HEK293T (cell line): ENCODE data around the gene CPTP.

Experiments used
- CTCF ChIA-PET: fragments of 350-600 bp; formaldehyde crosslinking; extraction: SDS; loops from one replicate; lab custom pipeline; 2021; ENCODE audit warnings: antibody characterized with exemption, inconsistent platforms; lab: Yijun Ruan, JAX
- POLR2A ChIA-PET: fragments of 350-600 bp; formaldehyde crosslinking; extraction: SDS; loops from one replicate; lab custom pipeline; 2020; ENCODE audit warnings: antibody characterized with exemption, inconsistent platforms; lab: Yijun Ruan, JAX
- DNase-seq: peaks from one replicate; pipeline ENCODE4 v3.0.0; 2012; ENCODE audit warnings: mixed read lengths; ENCODE audit errors: extremely low spot score
- ARNT ChIP-seq: fragments of 450-650 bp; IDR thresholded peaks from 2 replicates; pipeline ENCODE4 v1.6.1; 2017; ENCODE audit warnings: mild to moderate bottlenecking
- BHLHE40 ChIP-seq: fragments of 450-650 bp; IDR thresholded peaks from 2 replicates; pipeline ENCODE4 v1.6.1; 2016; ENCODE audit warnings: mild to moderate bottlenecking, moderate library complexity, borderline replicate concordance
- CTBP1 ChIP-seq: fragments of 450-650 bp; IDR thresholded peaks from 2 replicates; pipeline ENCODE4 v1.6.1; 2016; ENCODE audit warnings: borderline replicate concordance
- ELF4 ChIP-seq: fragments of 450-650 bp; IDR thresholded peaks from 2 replicates; pipeline ENCODE4 v1.6.1; 2017; ENCODE audit warnings: antibody characterized with exemption
- FOXA1 ChIP-seq: fragments of 450-650 bp; IDR thresholded peaks from 2 replicates; pipeline ENCODE4 v1.6.1; 2016; ENCODE audit warnings: mild to moderate bottlenecking
- FOXK2 ChIP-seq: fragments of 450-650 bp; IDR thresholded peaks from 2 replicates; pipeline ENCODE4 v1.6.1; 2016; ENCODE audit warnings: mild to moderate bottlenecking
- FOXM1 ChIP-seq: fragments of 450-650 bp; IDR thresholded peaks from 2 replicates; pipeline ENCODE4 v1.6.1; 2017; ENCODE audit warnings: mild to moderate bottlenecking, borderline replicate concordance
- HDGF ChIP-seq: fragments of 450-650 bp; IDR thresholded peaks from 2 replicates; pipeline ENCODE4 v1.6.1; 2017; ENCODE audit warnings: antibody characterized with exemption, borderline replicate concordance
- L3MBTL2 ChIP-seq: fragments of 450-650 bp; conservative IDR thresholded peaks from 2 replicates; pipeline ENCODE4 v1.6.1; 2016; ENCODE audit warnings: mild to moderate bottlenecking
- LEF1 ChIP-seq: fragments of 450-650 bp; IDR thresholded peaks from 2 replicates; pipeline ENCODE4 v1.6.1; 2017; ENCODE audit warnings: mild to moderate bottlenecking, borderline replicate concordance
- NFRKB ChIP-seq: fragments of 450-650 bp; IDR thresholded peaks from 2 replicates; pipeline ENCODE4 v1.6.1; 2016; ENCODE audit warnings: mild to moderate bottlenecking, moderate library complexity
- SP1 ChIP-seq: fragments of 450-650 bp; IDR thresholded peaks from 2 replicates; pipeline ENCODE4 v1.6.1; 2017
- SUZ12 ChIP-seq: fragments of 450-650 bp; IDR thresholded peaks from 2 replicates; pipeline ENCODE4 v1.6.1; 2016; ENCODE audit warnings: mild to moderate bottlenecking
- TARDBP ChIP-seq: fragments of 450-650 bp; IDR thresholded peaks from 2 replicates; pipeline ENCODE4 v1.6.1; 2016
- ZNF384 ChIP-seq: fragments of 450-650 bp; IDR thresholded peaks from 2 replicates; pipeline ENCODE4 v1.6.1; 2016
- TF ChIP-seq, protein P1 (sequence below): fragments of 450-650 bp; IDR thresholded peaks from 2 replicates; pipeline ENCODE4 v1.6.1; 2016

The CPTP gene

GRCh38 chr1:1305300-1306069 lies 19.1 kb upstream of the CPTP start:
- ChIA-PET POLR2A (interaction anchor here (0.7 to 2.3 kb wide), 5 partner anchors 10 to 102 kb away, joined by 3 to 8 read pairs (median 5); partner anchors contain the start of genes AURKAIP1, CCNL2 and UBE2J2), CTCF (no interaction called here)
- TF ChIP-seq FOXA1, result no peak
- no peak for TF ChIP-seq LEF1
- no peak for TF ChIP-seq TARDBP
- no peak for TF ChIP-seq FOXK2
- TF ChIP-seq BHLHE40, result no peak
- no peak for TF ChIP-seq FOXM1
- TF ChIP-seq HDGF, result no peak
- TF ChIP-seq SP1, result no peak
- no peak for DNase-seq

- TF ChIP-seq FOXM1 (no peak), SUZ12 (no peak), ARNT (no peak)
- CTCF ChIA-PET, result no interaction called here
- no peak for DNase-seq
- POLR2A ChIA-PET, result interaction anchor here (1.3 to 2.3 kb wide), 2 partner anchors 9 to 102 kb away, joined by 3 to 8 read pairs; no protein-coding TSS in a partner anchor
Observed at GRCh38 chr1:1306070-1306660, 18.4 kb upstream of the CPTP start.

DNA sequence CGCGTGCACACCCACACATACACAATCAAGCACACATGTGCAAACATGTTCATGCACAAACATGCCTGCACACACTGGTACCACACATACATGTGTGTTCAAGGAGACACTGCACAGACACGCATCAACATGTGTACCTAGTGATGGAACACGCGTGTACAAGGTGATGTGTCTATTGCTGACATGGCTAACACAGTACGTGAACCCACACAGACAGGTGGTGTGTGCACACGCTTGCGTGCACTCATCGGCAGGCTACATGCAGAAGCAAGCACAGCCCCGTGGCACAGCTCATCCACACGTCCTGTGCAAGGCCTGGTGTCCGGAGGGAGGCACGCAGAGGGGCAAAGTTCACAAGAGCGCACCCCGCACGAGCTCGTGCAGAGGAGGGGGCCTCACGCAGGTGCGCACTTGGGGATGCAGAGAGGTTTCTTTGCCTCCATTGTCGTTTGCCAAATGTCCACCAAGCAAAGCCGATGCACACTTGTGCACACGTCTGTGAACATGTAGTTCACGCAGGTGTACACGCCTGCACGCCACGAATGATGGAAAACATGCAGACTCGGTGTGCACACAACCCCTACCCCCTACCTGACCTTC lies 17.8 kb upstream of the CPTP start:
- no peak for DNase-seq
- ChIA-PET CTCF (no interaction called here), POLR2A (interaction anchor here (0.9 kb wide), 1 partner anchor 19 kb away, joined by 3 read pairs; no protein-coding TSS in a partner anchor)
- TF ChIP-seq ELF4, result no peak
- no peak for TF ChIP-seq LEF1
- TF ChIP-seq FOXM1, result no peak
- TF ChIP-seq L3MBTL2, result no peak
- TF ChIP-seq FOXA1, result no peak
- TF ChIP-seq FOXK2, result no peak
- TF ChIP-seq SUZ12, result no peak
- TF ChIP-seq, protein P1, sequence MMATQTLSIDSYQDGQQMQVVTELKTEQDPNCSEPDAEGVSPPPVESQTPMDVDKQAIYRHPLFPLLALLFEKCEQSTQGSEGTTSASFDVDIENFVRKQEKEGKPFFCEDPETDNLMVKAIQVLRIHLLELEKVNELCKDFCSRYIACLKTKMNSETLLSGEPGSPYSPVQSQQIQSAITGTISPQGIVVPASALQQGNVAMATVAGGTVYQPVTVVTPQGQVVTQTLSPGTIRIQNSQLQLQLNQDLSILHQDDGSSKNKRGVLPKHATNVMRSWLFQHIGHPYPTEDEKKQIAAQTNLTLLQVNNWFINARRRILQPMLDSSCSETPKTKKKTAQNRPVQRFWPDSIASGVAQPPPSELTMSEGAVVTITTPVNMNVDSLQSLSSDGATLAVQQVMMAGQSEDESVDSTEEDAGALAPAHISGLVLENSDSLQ, result no peak
- TF ChIP-seq ARNT, result no peak
- TF ChIP-seq TARDBP, result no peak
- no peak for TF ChIP-seq ZNF384
- TF ChIP-seq CTBP1, result no peak
- TF ChIP-seq BHLHE40, result no peak
- no peak for TF ChIP-seq NFRKB
- no peak for TF ChIP-seq HDGF
- TF ChIP-seq SP1, result no peak

DNA sequence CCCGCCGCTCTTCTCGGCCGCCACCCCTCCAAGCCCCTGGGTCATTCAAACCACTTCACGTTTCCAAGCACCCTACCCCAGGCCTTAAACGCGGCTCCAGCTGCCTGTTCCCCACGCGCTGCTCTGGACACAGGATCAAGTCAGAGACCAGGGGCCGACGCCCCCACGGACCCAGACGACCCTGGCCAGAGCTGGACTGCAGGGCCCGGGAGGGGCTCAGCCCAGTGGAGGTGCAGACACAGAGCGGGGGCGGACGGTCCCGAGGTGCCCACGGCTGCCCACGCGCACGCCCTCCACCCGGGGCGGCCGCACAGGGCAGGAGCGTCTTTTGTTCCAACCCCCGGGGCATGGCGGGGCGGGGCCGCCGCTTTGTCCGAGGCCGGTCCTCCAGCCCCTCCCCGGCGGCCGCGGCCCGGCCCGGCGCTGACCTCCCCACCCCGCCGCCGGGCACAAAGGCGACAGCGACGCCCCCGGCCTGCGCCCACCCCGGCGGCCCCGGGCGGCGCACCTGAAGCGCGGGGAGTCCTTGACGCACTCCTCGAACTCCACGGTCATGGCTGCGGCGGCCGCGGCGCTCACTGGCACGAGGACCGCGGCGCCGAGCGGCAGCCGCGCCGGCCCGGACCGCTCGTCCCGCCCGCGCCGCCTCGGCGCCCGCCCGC lies 17.2 kb upstream of the CPTP start:
- CTCF ChIA-PET, result no interaction called here
- no peak for DNase-seq
- POLR2A ChIA-PET, result interaction anchor here (0.9 kb wide), 1 partner anchor 18 kb away, joined by 3 read pairs; no protein-coding TSS in a partner anchor
- TF ChIP-seq SP1, result no peak
- no peak for TF ChIP-seq LEF1
- no peak for TF ChIP-seq ELF4
- TF ChIP-seq BHLHE40, result no peak
- TF ChIP-seq, protein P1, result no peak
- no peak for TF ChIP-seq ZNF384
- TF ChIP-seq FOXM1, result no peak
- TF ChIP-seq FOXA1, result no peak
- no peak for TF ChIP-seq SUZ12
- no peak for TF ChIP-seq TARDBP
- TF ChIP-seq ARNT, result no peak
- TF ChIP-seq HDGF, result no peak
- TF ChIP-seq FOXK2, result no peak
- no peak for TF ChIP-seq CTBP1

GRCh38 chr1:1307923-1308755 lies 16.5 kb upstream of the CPTP start, which contains the start of the genes ACAP3 and PUSL1:
ACAP3 (minus strand) TSS chr1:1307930; CDS start chr1:1307815, 115 bp downstream.
PUSL1 (plus strand) TSS chr1:1308597; CDS start chr1:1308644, 47 bp downstream.
- peak; percentile 96 for DNase-seq
- no peak for TF ChIP-seq ZNF384
- TF ChIP-seq FOXM1, result peak; percentile 18; the same call in 1 of the 2 replicates
- TF ChIP-seq FOXA1, result no peak
- no peak for TF ChIP-seq BHLHE40
- peak; percentile 29; the same call in 1 of the 2 replicates for TF ChIP-seq ELF4
- 0 out of 2 replicates have a peak, but pooled peaks have one; percentile 32 for TF ChIP-seq ARNT
- TF ChIP-seq, protein P1, result no peak
- 0 out of 2 replicates have a peak, but pooled peaks have one; percentile 42 for TF ChIP-seq LEF1
- no peak for TF ChIP-seq NFRKB
- 0 out of 2 replicates have a peak, but pooled peaks have one; percentile 33 for TF ChIP-seq CTBP1
- peak; percentile 67 for TF ChIP-seq L3MBTL2
- ChIA-PET CTCF (no interaction called here), POLR2A (no interaction called here)
